Aortic smooth muscle cell (primary cell): Measurements from ENCODE around the gene PAGE2. TPM values are rescaled to one million over a fixed set of nuclear protein-coding genes. Genes with fewer than 3 reads are reported as not detected.

Source experiments
- total RNA-seq: library from RNA; depleted of rRNA; stranded (reverse); fragments of >200 nt; gene quantifications from 2 replicates; pipeline ENCODE4 v1.2.3, GENCODE V29; 2014

The PAGE2 gene
- total RNA-seq, result not detected in 2 replicates

GRCh38 chrX:55088795-55089489, at the start of gene PAGE2:
Gene PAGE2, plus strand, starts transcription at chrX:55089018. Its CDS starts 1,003 bp downstream, at chrX:55090021.

GRCh38 chrX:55074851-55075467, 13.9 kb upstream of the PAGE2 start, which contains the start of gene PAGE2B:
Gene PAGE2B, plus strand, starts transcription at chrX:55075030. Its CDS starts 1,012 bp downstream, at chrX:55076042.

Other genes starting within 250 kb of the PAGE2 start
- gene TRO, start 168.2 kb upstream of the PAGE2 start, total RNA-seq, result 5.8 and 8.1 TPM in 2 replicates
- 0.19 TPM in 1 of 2 replicates, not detected in the other for gene PFKFB1, start 94.8 kb upstream of the PAGE2 start, total RNA-seq
- gene APEX2, start 88.7 kb upstream of the PAGE2 start, total RNA-seq, result 4.2 and 4.8 TPM in 2 replicates
- not detected in 2 replicates for gene ALAS2, start 58.0 kb upstream of the PAGE2 start, total RNA-seq
- not detected in 2 replicates for gene PAGE2B, start 14.0 kb upstream of the PAGE2 start, total RNA-seq
- not detected in 2 replicates for gene PAGE5, start 131.3 kb downstream of the PAGE2 start, total RNA-seq
- gene PAGE3, start 175.9 kb downstream of the PAGE2 start, total RNA-seq, result not detected in 2 replicates